SK-N-SH treated with all-trans-retinoic acid at 6 μM for 48 hours (cell line): ENCODE measurements around the gene GNAS.

ENCODE experiments used
- ATAC-seq: fragments of 200-7000 bp; cut with Tn5 transposase; 3 replicates; pipeline ENCODE4 v1.9.1; 2020; ENCODE audit warnings: mild to moderate bottlenecking, moderate library complexity
- ARNTL ChIP-seq: fragments of 450-650 bp; formaldehyde crosslinking; IDR thresholded peaks from 2 replicates; pipeline ENCODE4 v1.5.0; 2020; ENCODE audit warnings: low read depth, mild to moderate bottlenecking, moderate library complexity, borderline replicate concordance
- BACH2 ChIP-seq: fragments of 250-450 bp; sonication (Bioruptor Pico); IDR thresholded peaks from 2 replicates; pipeline ENCODE4 v1.9.0; 2021; ENCODE audit warnings: mild to moderate bottlenecking, borderline replicate concordance
- CREB5 ChIP-seq: fragments of 250-450 bp; sonication (Bioruptor Pico); IDR thresholded peaks from 2 replicates; pipeline ENCODE4 v1.5.1; 2020; ENCODE audit warnings: low read depth, mild to moderate bottlenecking, moderate library complexity
- CSRNP3 ChIP-seq: fragments of 250-450 bp; sonication (Bioruptor Pico); IDR thresholded peaks from 2 replicates; pipeline ENCODE4 v1.5.1; 2021; ENCODE audit warnings: mild to moderate bottlenecking, moderate library complexity
- ESRRG ChIP-seq: fragments of 250-450 bp; sonication (Bioruptor Pico); IDR thresholded peaks from 2 replicates; pipeline ENCODE4 v1.6.1; 2021; ENCODE audit warnings: mild to moderate bottlenecking
- GLIS3 ChIP-seq: fragments of 250-450 bp; sonication (Bioruptor Pico); IDR thresholded peaks from 2 replicates; pipeline ENCODE4 v1.5.0; 2020; ENCODE audit warnings: mild to moderate bottlenecking, moderate library complexity
- ISL1 ChIP-seq: fragments of 250-450 bp; sonication (Bioruptor Pico); IDR thresholded peaks from 2 replicates; pipeline ENCODE4 v2.1.2; 2022; ENCODE audit warnings: mild to moderate bottlenecking, moderate library complexity
- OSR1 ChIP-seq: fragments of 250-450 bp; sonication (Bioruptor Pico); IDR thresholded peaks from 2 replicates; pipeline ENCODE4 v1.8.0; 2022; ENCODE audit warnings: moderate library complexity, mild to moderate bottlenecking, inconsistent platforms
- PATZ1 ChIP-seq: fragments of 250-450 bp; sonication (Bioruptor Pico); IDR thresholded peaks from 2 replicates; pipeline ENCODE4 v1.8.0; 2020; ENCODE audit warnings: mild to moderate bottlenecking, moderate library complexity, borderline replicate concordance
- POU6F1 ChIP-seq: fragments of 250-450 bp; sonication (Bioruptor Pico); IDR thresholded peaks from 2 replicates; pipeline ENCODE4 v1.8.0; 2021; ENCODE audit warnings: low read depth, mild to moderate bottlenecking, moderate library complexity, borderline replicate concordance
- PPARA ChIP-seq: fragments of 250-450 bp; sonication (Bioruptor Pico); IDR thresholded peaks from 2 replicates; pipeline ENCODE4 v1.5.0; 2020; ENCODE audit warnings: mild to moderate bottlenecking, borderline replicate concordance
- RARB ChIP-seq: fragments of 250-450 bp; sonication (Bioruptor Pico); IDR thresholded peaks from 2 replicates; pipeline ENCODE4 v1.8.0; 2021; ENCODE audit warnings: mild to moderate bottlenecking, moderate library complexity
- TCF4 ChIP-seq: fragments of 250-450 bp; sonication (Bioruptor Pico); IDR thresholded peaks from 2 replicates; pipeline ENCODE4 v1.8.0; 2021; ENCODE audit warnings: mild to moderate bottlenecking, moderate library complexity, borderline replicate concordance
- TOX ChIP-seq: fragments of 250-450 bp; sonication (Bioruptor Pico); IDR thresholded peaks from 2 replicates; pipeline ENCODE4 v1.8.0; 2021; ENCODE audit warnings: mild to moderate bottlenecking, moderate library complexity, borderline replicate concordance
- TSHZ2 ChIP-seq: fragments of 250-450 bp; sonication (Bioruptor Pico); IDR thresholded peaks from 2 replicates; pipeline ENCODE4 v1.5.0; 2020; ENCODE audit warnings: mild to moderate bottlenecking, moderate library complexity
- ZC3H10 ChIP-seq: fragments of 250-450 bp; sonication (Bioruptor Pico); IDR thresholded peaks from 2 replicates; pipeline ENCODE4 v1.5.1; 2021; ENCODE audit warnings: mild to moderate bottlenecking, moderate library complexity
- ZFP3 ChIP-seq: fragments of 250-450 bp; sonication (Bioruptor Pico); IDR thresholded peaks from 2 replicates; pipeline ENCODE4 v1.5.0; 2020; ENCODE audit warnings: mild to moderate bottlenecking, moderate library complexity
- ZFP30 ChIP-seq: fragments of 450-650 bp; formaldehyde crosslinking; IDR thresholded peaks from 2 replicates; pipeline ENCODE4 v1.5.0; 2022; ENCODE audit warnings: mild to moderate bottlenecking, moderate library complexity
- ZNF565 ChIP-seq: fragments of 450-650 bp; formaldehyde crosslinking; conservative IDR thresholded peaks from 2 replicates; pipeline ENCODE4 v1.5.0; 2020; ENCODE audit warnings: low read depth, mild to moderate bottlenecking, moderate library complexity
- ZNF8 ChIP-seq: fragments of 450-650 bp; formaldehyde crosslinking; IDR thresholded peaks from 2 replicates; pipeline ENCODE4 v1.5.0; 2020; ENCODE audit warnings: mild to moderate bottlenecking, moderate library complexity

GNAS gene

GRCh38 chr20:58852543-58853271, at the start of gene GNAS:
Gene GNAS (plus strand): TSS chr20:58852716.
- ATAC-seq, result peak; percentile 65
- no peak for TF ChIP-seq ZC3H10 (CRISPR knock-in tag)
- no peak for TF ChIP-seq ZFP3
- no peak for TF ChIP-seq POU6F1
- TF ChIP-seq PPARA (CRISPR knock-in tag), result no peak
- TF ChIP-seq ISL1, result no peak
- no peak for TF ChIP-seq RARB (CRISPR knock-in tag)
- no peak for TF ChIP-seq GLIS3
- no peak for TF ChIP-seq TCF4 (CRISPR knock-in tag)
- no peak for TF ChIP-seq BACH2 (CRISPR knock-in tag)
- no peak for TF ChIP-seq ARNTL (CRISPR knock-in tag)
- TF ChIP-seq ESRRG (CRISPR knock-in tag), result no peak
- no peak for TF ChIP-seq TSHZ2 (CRISPR knock-in tag)
- TF ChIP-seq TOX (CRISPR knock-in tag), result no peak
- TF ChIP-seq ZNF8 (CRISPR knock-in tag), result no peak
- TF ChIP-seq PATZ1 (CRISPR knock-in tag), result no peak
- TF ChIP-seq CSRNP3 (CRISPR knock-in tag), result no peak
- TF ChIP-seq OSR1 (CRISPR knock-in tag), result no peak
- no peak for TF ChIP-seq ZNF565 (CRISPR knock-in tag)
- TF ChIP-seq, all 23 proteins: peak for 0

- ATAC-seq, result no peak
- TF ChIP-seq PPARA (CRISPR knock-in tag) (no peak), OSR1 (CRISPR knock-in tag) (no peak), ZFP30 (CRISPR knock-in tag) (no peak), ZC3H10 (CRISPR knock-in tag) (no peak), ARNTL (CRISPR knock-in tag) (no peak), ESRRG (CRISPR knock-in tag) (no peak), POU6F1 (no peak), ISL1 (no peak)
- TF ChIP-seq, all 23 proteins: peak for 0
Observed at GRCh38 chr20:58803533-58803932, 49.0 kb upstream of the GNAS start.

- ATAC-seq, result no peak
- TF ChIP-seq ESRRG (CRISPR knock-in tag), result no peak
- TF ChIP-seq POU6F1, result no peak
- TF ChIP-seq CREB5 (CRISPR knock-in tag), result no peak
- TF ChIP-seq PATZ1 (CRISPR knock-in tag), result no peak
- no peak for TF ChIP-seq PPARA (CRISPR knock-in tag)
- TF ChIP-seq ZFP30 (CRISPR knock-in tag), result no peak
- no peak for TF ChIP-seq BACH2 (CRISPR knock-in tag)
- no peak for TF ChIP-seq TOX (CRISPR knock-in tag)
- TF ChIP-seq OSR1 (CRISPR knock-in tag), result no peak
- TF ChIP-seq ZFP3, result no peak
- TF ChIP-seq ZNF8 (CRISPR knock-in tag), result no peak
- TF ChIP-seq ARNTL (CRISPR knock-in tag), result no peak
- no peak for TF ChIP-seq ZNF565 (CRISPR knock-in tag)
- TF ChIP-seq GLIS3, result no peak
Observed at GRCh38 chr20:58807801-58808200, 44.7 kb upstream of the GNAS start.
